ENCODE data around the gene KRT23.
A peak's percentile ranks its signal among the peaks of the same experiment; 100 is the strongest.

- no peak for TF ChIP-seq POLR2AphosphoS5 (IDR thresholded peaks at IDR 0.05; ENCODE audit: low read depth)
- TF ChIP-seq CTCF (IDR thresholded peaks at IDR 0.05; ENCODE audit: insufficient read depth, low read length), result peak; percentile 65
- TF ChIP-seq, protein P1, sequence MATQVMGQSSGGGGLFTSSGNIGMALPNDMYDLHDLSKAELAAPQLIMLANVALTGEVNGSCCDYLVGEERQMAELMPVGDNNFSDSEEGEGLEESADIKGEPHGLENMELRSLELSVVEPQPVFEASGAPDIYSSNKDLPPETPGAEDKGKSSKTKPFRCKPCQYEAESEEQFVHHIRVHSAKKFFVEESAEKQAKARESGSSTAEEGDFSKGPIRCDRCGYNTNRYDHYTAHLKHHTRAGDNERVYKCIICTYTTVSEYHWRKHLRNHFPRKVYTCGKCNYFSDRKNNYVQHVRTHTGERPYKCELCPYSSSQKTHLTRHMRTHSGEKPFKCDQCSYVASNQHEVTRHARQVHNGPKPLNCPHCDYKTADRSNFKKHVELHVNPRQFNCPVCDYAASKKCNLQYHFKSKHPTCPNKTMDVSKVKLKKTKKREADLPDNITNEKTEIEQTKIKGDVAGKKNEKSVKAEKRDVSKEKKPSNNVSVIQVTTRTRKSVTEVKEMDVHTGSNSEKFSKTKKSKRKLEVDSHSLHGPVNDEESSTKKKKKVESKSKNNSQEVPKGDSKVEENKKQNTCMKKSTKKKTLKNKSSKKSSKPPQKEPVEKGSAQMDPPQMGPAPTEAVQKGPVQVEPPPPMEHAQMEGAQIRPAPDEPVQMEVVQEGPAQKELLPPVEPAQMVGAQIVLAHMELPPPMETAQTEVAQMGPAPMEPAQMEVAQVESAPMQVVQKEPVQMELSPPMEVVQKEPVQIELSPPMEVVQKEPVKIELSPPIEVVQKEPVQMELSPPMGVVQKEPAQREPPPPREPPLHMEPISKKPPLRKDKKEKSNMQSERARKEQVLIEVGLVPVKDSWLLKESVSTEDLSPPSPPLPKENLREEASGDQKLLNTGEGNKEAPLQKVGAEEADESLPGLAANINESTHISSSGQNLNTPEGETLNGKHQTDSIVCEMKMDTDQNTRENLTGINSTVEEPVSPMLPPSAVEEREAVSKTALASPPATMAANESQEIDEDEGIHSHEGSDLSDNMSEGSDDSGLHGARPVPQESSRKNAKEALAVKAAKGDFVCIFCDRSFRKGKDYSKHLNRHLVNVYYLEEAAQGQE (IDR thresholded peaks at IDR 0.05; ENCODE audit: insufficient replicate concordance, low read depth), result no peak
- TF ChIP-seq SPI1 (IDR thresholded peaks at IDR 0.05; ENCODE audit: borderline replicate concordance, low read depth), result no peak
- TF ChIP-seq GABPA (IDR thresholded peaks at IDR 0.05; ENCODE audit: low read depth), result no peak
These were observed 26.4 kb upstream of the KRT23 start for GRCh38 chr17:40963838-40964237.

Measured in HL-60 (cell line).